SK-N-SH (cell line): Measurements from ENCODE around the gene TM9SF3. TPM values are rescaled to one million over a fixed set of nuclear protein-coding genes. Genes with fewer than 3 reads are reported as not detected.

Experiments used
- CTCF ChIA-PET: fragments of 300-600, 350-600 bp; formaldehyde crosslinking; extraction: SDS; loops from one replicate; lab custom pipeline; 2021; lab: Yijun Ruan, JAX
- POLR2A ChIA-PET: fragments of 350-600 bp; sonication (Branson Sonifier 250); formaldehyde crosslinking; extraction: SDS; loops from one replicate; lab custom pipeline; 2020; ENCODE audit warnings: antibody characterized with exemption, inconsistent platforms; lab: Yijun Ruan, JAX
- DNase-seq: peaks from one replicate; pipeline ENCODE4 v3.0.0; 2012
- H2AFZ ChIP-seq: fragments of 200-600 bp; sonication (generic); 2 replicates; pipeline ENCODE4 v1.8.1; 2016; ENCODE audit warnings: antibody characterized with exemption, mild to moderate bottlenecking, low read depth
- H3F3A ChIP-seq: fragments of 200-600 bp; sonication (generic); replicated peaks from 2 replicates; pipeline ENCODE3; 2016; ENCODE audit warnings: antibody characterized with exemption, mild to moderate bottlenecking; ENCODE audit not compliant: insufficient read depth
- H3K27ac ChIP-seq, 2 experiments: fragments of 200-500 bp in 1 of 2; fragments of 200-600 bp in 1 of 2; sonication (Bioruptor generic) in 1 of 2; sonication (generic), shearing (Covaris generic) in 1 of 2; 2 replicates each; pipeline versions ENCODE4 v1.5.1 to v1.6.1; 2014 to 2016; ENCODE audit warnings: low read depth in 2 of 2, inconsistent platforms in 1 of 2, low read length in 1 of 2, mild to moderate bottlenecking in 1 of 2, mixed read lengths in 1 of 2
- H3K27me3 ChIP-seq: fragments of 200-600 bp; sonication (generic), shearing (Covaris generic); 2 replicates; pipeline ENCODE4 v1.6.1; 2016; ENCODE audit warnings: mixed run types; ENCODE audit not compliant: insufficient read depth
- H3K36me3 ChIP-seq, 2 experiments: fragments of 200-500 bp in 1 of 2; fragments of 200-600 bp in 1 of 2; sonication (Bioruptor generic) in 1 of 2; sonication (generic) in 1 of 2; replicated peaks in 1 of 2; 2 replicates each; pipeline versions ENCODE3 to v1.5.1; 2014 to 2016; ENCODE audit warnings: low read length in 1 of 2, mild to moderate bottlenecking in 1 of 2; ENCODE audit not compliant: insufficient read depth in 2 of 2, control insufficient read depth in 1 of 2
- H3K4me1 ChIP-seq, 2 experiments: fragments of 200-500 bp in 1 of 2; fragments of 200-600 bp in 1 of 2; sonication (Bioruptor generic) in 1 of 2; sonication (generic), shearing (Covaris generic) in 1 of 2; 2 replicates each; pipeline versions ENCODE4 v1.5.1 to v1.6.1; 2014 to 2016; ENCODE audit warnings: low read depth in 1 of 2, low read length in 1 of 2, mixed run types in 1 of 2; ENCODE audit not compliant: insufficient read depth in 2 of 2, control insufficient read depth in 1 of 2
- H3K4me2 ChIP-seq: fragments of 200-600 bp; sonication (generic), shearing (Covaris generic); 2 replicates; pipeline ENCODE4 v1.6.1; 2017; ENCODE audit warnings: mixed run types
- H3K4me3 ChIP-seq, 2 experiments: fragments of 200-500 bp in 1 of 2; fragments of 200-600 bp in 1 of 2; sonication (Bioruptor generic) in 1 of 2; sonication (generic), shearing (Covaris generic) in 1 of 2; 2 replicates each; pipeline versions ENCODE4 v1.5.1 to v1.8.1; 2014 to 2016; ENCODE audit warnings: low read depth in 2 of 2, inconsistent platforms in 1 of 2, low read length in 1 of 2, mild to moderate bottlenecking in 1 of 2, mixed read lengths in 1 of 2, moderate library complexity in 1 of 2
- H3K79me2 ChIP-seq: fragments of 200-600 bp; sonication (generic); 2 replicates; pipeline ENCODE4 v1.8.1; 2017; ENCODE audit warnings: mild to moderate bottlenecking; ENCODE audit not compliant: insufficient read depth
- H3K9ac ChIP-seq: fragments of 200-600 bp; sonication (generic); 2 replicates; pipeline ENCODE4 v1.6.1; 2017; ENCODE audit warnings: mixed run types
- H3K9me2 ChIP-seq: fragments of 200-600 bp; sonication (generic); 2 replicates; pipeline ENCODE4 v1.6.1; 2017; ENCODE audit warnings: mixed run types
- H3K9me3 ChIP-seq: fragments of 200-600 bp; sonication (generic); 2 replicates; pipeline ENCODE4 v1.6.1; 2017; ENCODE audit warnings: mixed run types, mild to moderate bottlenecking, moderate library complexity
- H4K20me1 ChIP-seq: fragments of 200-600 bp; sonication (generic); 2 replicates; pipeline ENCODE4 v1.6.1; 2017; ENCODE audit warnings: mild to moderate bottlenecking, mixed run types; ENCODE audit not compliant: insufficient read depth
- CTCF ChIP-seq: fragments of 200-600 bp; sonication (generic); IDR thresholded peaks from 2 replicates; pipeline ENCODE4 v1.6.1; 2017; ENCODE audit warnings: antibody characterized with exemption, mild to moderate bottlenecking, moderate library complexity
- ELF1 ChIP-seq: IDR thresholded peaks from 2 replicates; pipeline ENCODE4 v1.4.0; 2012
- FOXJ3 ChIP-seq: sonication (generic); formaldehyde crosslinking; IDR thresholded peaks from 2 replicates; pipeline ENCODE4 v1.5.1; 2020; ENCODE audit warnings: mild to moderate bottlenecking, missing genetic modification reagents
- GATA2 ChIP-seq: sonication (generic); formaldehyde crosslinking; IDR thresholded peaks from 2 replicates; pipeline ENCODE4 v1.5.0; 2020; ENCODE audit warnings: mild to moderate bottlenecking, missing genetic modification reagents
- MAX ChIP-seq: IDR thresholded peaks from 2 replicates; pipeline ENCODE4 v1.4.0; 2012; ENCODE audit warnings: low read depth
- NFIC ChIP-seq: IDR thresholded peaks from 2 replicates; pipeline ENCODE4 v1.4.0; 2012; ENCODE audit warnings: borderline replicate concordance
- NRF1 ChIP-seq: IDR thresholded peaks from 2 replicates; pipeline ENCODE4 v1.6.1; 2012; ENCODE audit warnings: low read depth, mild to moderate bottlenecking, low read length
- PBX3 ChIP-seq: IDR thresholded peaks from 2 replicates; pipeline ENCODE4; 2012
- RAD21 ChIP-seq: IDR thresholded peaks from 2 replicates; pipeline ENCODE4 v1.6.1; 2012; ENCODE audit warnings: mild to moderate bottlenecking, low read length
- RCOR1 ChIP-seq: fragments of 150-350 bp; IDR thresholded peaks from 2 replicates; pipeline ENCODE4 v1.6.1; 2017; ENCODE audit warnings: antibody characterized with exemption, low read length
- REST ChIP-seq: IDR thresholded peaks from 2 replicates; pipeline ENCODE4 v1.6.1; 2012; ENCODE audit warnings: mild to moderate bottlenecking, low read depth, low read length, moderate library complexity
- RFX5 ChIP-seq: IDR thresholded peaks from 2 replicates; pipeline ENCODE4 v1.6.1; 2012; ENCODE audit warnings: mild to moderate bottlenecking, improper control_type of control experiment, low read length
- RXRA ChIP-seq: IDR thresholded peaks from 2 replicates; pipeline ENCODE4 v1.4.0; 2012; ENCODE audit warnings: low read depth, mild to moderate bottlenecking, borderline replicate concordance
- SIN3A ChIP-seq: IDR thresholded peaks from 2 replicates; pipeline ENCODE4 v1.6.1; 2012; ENCODE audit warnings: low read depth, mild to moderate bottlenecking, low read length, moderate library complexity, borderline replicate concordance
- SMC3 ChIP-seq: IDR thresholded peaks from 2 replicates; pipeline ENCODE4 v1.6.1; 2012; ENCODE audit warnings: low read depth, low read length, improper control_type of control experiment
- USF1 ChIP-seq: IDR thresholded peaks from 2 replicates; pipeline ENCODE4 v1.4.0; 2012; ENCODE audit warnings: low read depth, borderline replicate concordance
- USF2 ChIP-seq: fragments of 150-350 bp; IDR thresholded peaks from 2 replicates; pipeline ENCODE4 v1.6.1; 2017; ENCODE audit warnings: antibody characterized with exemption, low read length, low read depth, borderline replicate concordance
- YY1 ChIP-seq: IDR thresholded peaks from 2 replicates; pipeline ENCODE4 v1.4.0; 2012; ENCODE audit warnings: low read depth, mild to moderate bottlenecking
- WGBS: methylation state at CpG from one replicate; pipeline ENCODE4 v1.1.6; 2017; ENCODE audit warnings: low lambda C conversion rate; 5-methylcytosine and 5-hydroxymethylcytosine counted together
- polyA plus RNA-seq, 3 experiments: library from polyadenylated mRNA; depleted of rRNA; stranded (reverse); fragments of >200 nt; gene quantifications; 2 replicates each; pipeline ENCODE4 v1.2.3, GENCODE V29; 2012

The TM9SF3 gene
- polyA plus RNA-seq, 1 of the 3 experiments (the other 2 are of a cell fraction), result 24.9 TPM

- TF ChIP-seq REST, result no peak
- TF ChIP-seq NFIC, result no peak
- no peak for TF ChIP-seq RXRA
- Histone ChIP-seq H2AFZ (no peak overlapping the region), H3K9me3 (no peaks in the 10 kb centered on the region), H3F3A (peaks cover 4% of the 10 kb centered on the region), H3K36me3 (peaks cover 56 to 71% of the 10 kb centered on the region in 2 experiments), H3K4me1 (no peaks in the 10 kb centered on the region), H3K4me2 (no peak overlapping the region), H3K27me3 (no peaks in the 10 kb centered on the region), H3K4me3 (no peak overlapping the region), H3K27ac (no peak overlapping the region), H3K79me2 (peaks cover 57% of the 10 kb centered on the region), H4K20me1 (peaks cover 10% of the 10 kb centered on the region; the same call in 1 of the 2 replicates), H3K9ac (no peak overlapping the region), H3K9me2 (no peaks in the 10 kb centered on the region)
- POLR2A ChIA-PET, result no interaction called here
- no peak for DNase-seq
- CTCF ChIA-PET, result interaction anchor here (1.6 kb wide), 1 partner anchor 167 kb away, joined by 4 read pairs; no protein-coding TSS in a partner anchor
- 91% methylated on average over 2 of the region's 2 CpGs for WGBS
Observed at GRCh38 chr10:96541921-96542320, 44.9 kb downstream of the TM9SF3 start.

- H3K4me1 ChIP-seq, result no peaks in the 10 kb centered on the region; a peak in 1 of 4 replicates
- H3K4me2 ChIP-seq, result no peak overlapping the region
- no peaks in the 10 kb centered on the region for H3K9me3 ChIP-seq
- no peaks in the 10 kb centered on the region for H3K27me3 ChIP-seq
- CTCF ChIA-PET, result interaction anchor here (0.6 to 1.6 kb wide), 2 partner anchors 165 to 1214 kb away, joined by 3 to 4 read pairs; no protein-coding TSS in a partner anchor
- H3K9ac ChIP-seq, result no peak overlapping the region
- peaks cover 15% of the 10 kb centered on the region for H4K20me1 ChIP-seq
- no peak overlapping the region for H3K4me3 ChIP-seq
- no peaks in the 10 kb centered on the region for H3K9me2 ChIP-seq
- peaks cover 53% of the 10 kb centered on the region for H3K79me2 ChIP-seq
- H3K36me3 ChIP-seq, result peaks cover 45 to 64% of the 10 kb centered on the region in 2 experiments
- no peak for DNase-seq
- POLR2A ChIA-PET, result no interaction called here
- H3K27ac ChIP-seq, result no peak overlapping the region
- H2AFZ ChIP-seq, result no peak overlapping the region
- WGBS, result 95% methylated on average over 3 of the region's 3 CpGs
- peaks cover 4% of the 10 kb centered on the region for H3F3A ChIP-seq
- no peak for TF ChIP-seq ELF1
- TF ChIP-seq GATA2 (CRISPR knock-in tag), result no peak
- TF ChIP-seq RAD21, result no peak
- TF ChIP-seq CTCF, result no peak
- TF ChIP-seq RXRA, result no peak
- no peak for TF ChIP-seq MAX
- no peak for TF ChIP-seq NRF1
- TF ChIP-seq PBX3, result no peak
- TF ChIP-seq USF1, result no peak
- TF ChIP-seq SIN3A, result no peak
- no peak for TF ChIP-seq YY1
- no peak for TF ChIP-seq FOXJ3 (CRISPR knock-in tag)
- no peak for TF ChIP-seq RCOR1
- TF ChIP-seq RFX5, result no peak
- TF ChIP-seq SMC3, result no peak
- no peak for TF ChIP-seq USF2
Observed at GRCh38 chr10:96540240-96540639, 46.6 kb downstream of the TM9SF3 start.
